ENCODE data around the gene NUDT3. TPM values are rescaled to one million over a fixed set of nuclear protein-coding genes. Genes with fewer than 3 reads are reported as not detected.

Gene NUDT3
- total and polyA plus RNA-seq, 9 of the 15 experiments (the other 6 are each of a cell fraction or from before 2014, with no cell fraction given), result 5.4 to 81.2 (median 56.4) TPM

DNA sequence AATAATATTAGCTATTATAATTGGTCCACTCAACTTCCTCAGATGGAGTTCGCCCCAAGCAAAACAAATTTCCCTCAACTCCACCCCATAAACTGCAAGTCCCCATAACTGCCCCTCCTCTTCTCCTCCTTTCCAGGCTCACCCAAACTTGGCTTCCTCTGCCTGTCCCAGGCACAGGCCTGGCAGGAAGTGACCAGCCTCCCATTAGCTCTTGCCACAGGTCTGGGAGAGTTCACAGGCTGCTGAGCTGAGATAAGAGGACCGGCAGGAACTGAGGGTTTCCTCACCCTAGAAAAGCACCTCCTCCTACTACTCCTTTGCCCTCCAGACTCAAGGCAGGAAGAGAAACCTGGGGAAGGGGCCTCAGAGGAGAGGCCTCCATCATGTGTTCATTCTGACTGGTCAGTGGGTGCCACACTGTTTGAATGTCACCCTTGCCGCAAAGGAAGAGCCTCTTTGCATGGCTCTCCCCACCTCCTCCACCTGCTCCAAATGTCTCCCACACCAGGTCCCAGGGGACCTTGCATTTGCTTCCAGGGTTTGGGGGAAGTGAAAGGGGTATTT is 119.1 kb downstream of the NUDT3 start (continued):
- no peak for TF ChIP-seq ZBTB5 (IDR thresholded peaks at IDR 0.05)
- TF ChIP-seq PKNOX1 (IDR thresholded peaks at IDR 0.05), result peak; percentile 44; the same call in 1 of the 2 replicates
- TF ChIP-seq SMARCC2 (IDR thresholded peaks at IDR 0.05; ENCODE audit: low read depth), result peak; percentile 96
- peak; percentile 21; the same call in 1 of the 2 replicates for TF ChIP-seq PHF8 (IDR thresholded peaks at IDR 0.05; ENCODE audit: borderline replicate concordance, low read length)
- no peak for TF ChIP-seq TEAD2 (tag; IDR thresholded peaks at IDR 0.05)
- TF ChIP-seq, protein P1, sequence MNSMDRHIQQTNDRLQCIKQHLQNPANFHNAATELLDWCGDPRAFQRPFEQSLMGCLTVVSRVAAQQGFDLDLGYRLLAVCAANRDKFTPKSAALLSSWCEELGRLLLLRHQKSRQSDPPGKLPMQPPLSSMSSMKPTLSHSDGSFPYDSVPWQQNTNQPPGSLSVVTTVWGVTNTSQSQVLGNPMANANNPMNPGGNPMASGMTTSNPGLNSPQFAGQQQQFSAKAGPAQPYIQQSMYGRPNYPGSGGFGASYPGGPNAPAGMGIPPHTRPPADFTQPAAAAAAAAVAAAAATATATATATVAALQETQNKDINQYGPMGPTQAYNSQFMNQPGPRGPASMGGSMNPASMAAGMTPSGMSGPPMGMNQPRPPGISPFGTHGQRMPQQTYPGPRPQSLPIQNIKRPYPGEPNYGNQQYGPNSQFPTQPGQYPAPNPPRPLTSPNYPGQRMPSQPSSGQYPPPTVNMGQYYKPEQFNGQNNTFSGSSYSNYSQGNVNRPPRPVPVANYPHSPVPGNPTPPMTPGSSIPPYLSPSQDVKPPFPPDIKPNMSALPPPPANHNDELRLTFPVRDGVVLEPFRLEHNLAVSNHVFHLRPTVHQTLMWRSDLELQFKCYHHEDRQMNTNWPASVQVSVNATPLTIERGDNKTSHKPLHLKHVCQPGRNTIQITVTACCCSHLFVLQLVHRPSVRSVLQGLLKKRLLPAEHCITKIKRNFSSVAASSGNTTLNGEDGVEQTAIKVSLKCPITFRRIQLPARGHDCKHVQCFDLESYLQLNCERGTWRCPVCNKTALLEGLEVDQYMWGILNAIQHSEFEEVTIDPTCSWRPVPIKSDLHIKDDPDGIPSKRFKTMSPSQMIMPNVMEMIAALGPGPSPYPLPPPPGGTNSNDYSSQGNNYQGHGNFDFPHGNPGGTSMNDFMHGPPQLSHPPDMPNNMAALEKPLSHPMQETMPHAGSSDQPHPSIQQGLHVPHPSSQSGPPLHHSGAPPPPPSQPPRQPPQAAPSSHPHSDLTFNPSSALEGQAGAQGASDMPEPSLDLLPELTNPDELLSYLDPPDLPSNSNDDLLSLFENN (IDR thresholded peaks at IDR 0.05; ENCODE audit: low read depth in 2 of 2, low read length in 2 of 2), result peak in 1 of 2 experiments; percentile 97; a peak in 2 of 4 replicates
- no peak for TF ChIP-seq SIX5 (IDR thresholded peaks at IDR 0.05; ENCODE audit: borderline replicate concordance in 1 of 2, insufficient read depth in 1 of 2, low read depth in 1 of 2, low read length in 2 of 2)
- TF ChIP-seq TAF7 (tag; IDR thresholded peaks at IDR 0.05), result no peak
- no peak for TF ChIP-seq ZNF280A (IDR thresholded peaks at IDR 0.05; ENCODE audit: low read depth, partially characterized antibody)
- peak; percentile 85 for TF ChIP-seq ZNF589 (CRISPR knock-in tag; IDR thresholded peaks at IDR 0.05; ENCODE audit: low read depth)
- TF ChIP-seq ZNF347 (CRISPR knock-in tag; IDR thresholded peaks at IDR 0.05; ENCODE audit: low read depth), result no peak
- no peak for TF ChIP-seq U2AF2 (optimal IDR thresholded peaks at IDR 0.05; ENCODE audit: low read depth, low read length)
- TF ChIP-seq GATAD2B (IDR thresholded peaks at IDR 0.05; ENCODE audit: borderline replicate concordance), result peak; percentile 95
- no peak for TF ChIP-seq ZNF280B (CRISPR knock-in tag; IDR thresholded peaks at IDR 0.05)
- 0 out of 2 replicates have a peak, but pooled peaks have one; percentile 47 for TF ChIP-seq BCOR (IDR thresholded peaks at IDR 0.05)
